ENCODE data around the gene TSC22D2.
"Not testable (repeated sequence)": the region's sequence is repeated elsewhere in the genome, so short reads cannot be mapped to it uniquely, and the experiment has no call there.

The TSC22D2 gene

DNA sequence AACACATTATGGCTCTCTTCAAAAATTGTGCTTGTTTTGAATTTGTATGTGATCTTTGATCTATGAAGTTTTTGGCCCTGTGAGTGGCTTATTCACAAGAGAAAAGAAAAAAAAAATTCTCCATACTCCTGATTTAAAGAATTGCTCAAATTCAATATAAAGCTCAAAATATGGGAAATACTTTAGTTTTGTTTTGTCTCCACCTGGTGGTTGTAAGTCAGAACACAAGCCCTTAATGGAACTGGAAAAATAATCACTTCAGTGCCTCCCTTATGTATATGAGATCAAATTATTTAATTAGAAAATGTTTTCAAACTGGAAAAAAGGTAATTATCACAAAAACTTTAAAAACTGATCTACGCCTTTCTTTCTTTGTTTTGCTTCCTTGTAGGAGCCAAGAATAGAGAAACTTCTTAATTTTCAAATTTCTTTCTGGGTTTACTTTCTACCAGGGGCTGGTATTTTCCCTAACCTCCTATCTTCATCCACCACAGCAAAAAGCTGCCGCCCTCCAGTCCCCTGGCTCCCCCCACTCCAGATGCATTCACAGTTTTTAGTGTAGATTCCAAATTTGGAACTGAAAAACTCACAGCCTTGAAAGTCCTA is 87.6 kb downstream of the TSC22D2 start:
- Histone ChIP-seq H3K9ac (ENCODE audit: low read length) (peak overlapping the region; percentile 35), H3K4me1 (ENCODE audit: control insufficient read depth, insufficient read depth, low read length) (peaks cover 3% of the 10 kb centered on the region), H3K4me3 (ENCODE audit: low read length) (no peak overlapping the region), H3K27me3 (replicated peaks; ENCODE audit: control insufficient read depth, insufficient read depth, low read length) (no peaks in the 10 kb centered on the region), H3K9me3 (ENCODE audit: control insufficient read depth, low read length) (no peaks in the 10 kb centered on the region), H3K36me3 (ENCODE audit: control insufficient read depth, insufficient read depth, low read length, severe bottlenecking) (no peaks in the 10 kb centered on the region)
- DNase-seq (ENCODE audit: low read depth), result peak; percentile 85

DNA sequence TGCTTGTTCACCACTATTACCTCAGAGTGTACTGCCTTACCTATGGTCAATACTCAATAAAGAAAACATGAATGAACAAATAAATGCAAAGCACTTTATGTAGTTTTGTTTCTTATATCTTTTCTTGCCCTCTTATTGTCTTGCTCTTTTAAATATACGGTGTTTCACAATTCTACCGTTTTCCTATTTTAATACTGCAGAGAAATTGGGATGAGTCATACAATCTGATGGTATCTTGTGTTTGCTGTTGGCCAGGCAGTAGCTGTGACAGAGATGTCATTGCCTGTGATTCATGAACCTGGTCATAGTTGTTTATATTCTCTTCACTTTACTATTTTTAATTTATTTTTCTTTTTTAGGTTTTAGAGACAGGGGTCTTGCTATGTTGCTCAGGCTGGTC is 89.9 kb downstream of the TSC22D2 start:
- Histone ChIP-seq H3K36me3 (ENCODE audit: control insufficient read depth, insufficient read depth, low read length, severe bottlenecking) (no peaks in the 10 kb centered on the region), H3K4me1 (ENCODE audit: control insufficient read depth, insufficient read depth, low read length) (peaks cover 3% of the 10 kb centered on the region), H3K27me3 (replicated peaks; ENCODE audit: control insufficient read depth, insufficient read depth, low read length) (no peaks in the 10 kb centered on the region), H3K9me3 (ENCODE audit: control insufficient read depth, low read length) (no peaks in the 10 kb centered on the region), H3K9ac (ENCODE audit: low read length) (no peak overlapping the region), H3K4me3 (ENCODE audit: low read length) (no peak overlapping the region)
- DNase-seq (ENCODE audit: low read depth), result peak; percentile 59

- not testable (repeated sequence) for H3K4me1 ChIP-seq (ENCODE audit: control insufficient read depth, insufficient read depth, low read length); H3K9ac ChIP-seq (ENCODE audit: low read length); H3K9me3 ChIP-seq (ENCODE audit: control insufficient read depth, low read length); H3K36me3 ChIP-seq (ENCODE audit: control insufficient read depth, insufficient read depth, low read length, severe bottlenecking); DNase-seq (ENCODE audit: low read depth); H3K27me3 ChIP-seq (replicated peaks; ENCODE audit: control insufficient read depth, insufficient read depth, low read length); H3K4me3 ChIP-seq (ENCODE audit: low read length)
These were observed 92.9 kb downstream of the TSC22D2 start for GRCh38 chr3:150500960-150501359.

- Histone ChIP-seq H3K36me3 (ENCODE audit: control insufficient read depth, insufficient read depth, low read length, severe bottlenecking) (no peaks in the 10 kb centered on the region), H3K4me1 (ENCODE audit: control insufficient read depth, insufficient read depth, low read length) (no peaks in the 10 kb centered on the region), H3K9ac (ENCODE audit: low read length) (no peak overlapping the region), H3K4me3 (ENCODE audit: low read length) (no peak overlapping the region), H3K9me3 (ENCODE audit: control insufficient read depth, low read length) (no peaks in the 10 kb centered on the region), H3K27me3 (replicated peaks; ENCODE audit: control insufficient read depth, insufficient read depth, low read length) (no peaks in the 10 kb centered on the region)
- DNase-seq (ENCODE audit: low read depth), result no peak
These were observed 95.5 kb downstream of the TSC22D2 start for GRCh38 chr3:150503402-150504099.

DNA sequence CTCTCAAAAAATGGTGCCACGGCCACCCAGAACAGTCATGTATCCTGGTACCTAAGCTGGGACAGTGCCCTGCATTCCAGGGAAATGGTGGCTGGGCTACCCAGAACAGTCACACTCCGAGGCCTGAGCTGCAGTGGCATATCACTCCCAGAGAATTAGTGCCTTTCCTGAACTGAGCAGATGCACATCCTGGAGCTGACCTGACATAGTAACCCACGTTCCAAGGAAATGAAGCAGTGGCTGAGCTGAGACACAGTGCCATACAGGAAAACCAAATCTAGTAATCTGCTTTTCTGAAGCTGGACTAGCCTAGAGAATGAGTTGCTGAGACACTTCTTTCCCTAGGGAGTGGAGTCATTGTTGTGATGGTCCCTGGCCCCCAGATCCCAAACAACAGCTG is 96.4 kb downstream of the TSC22D2 start:
- H3K36me3 ChIP-seq (ENCODE audit: control insufficient read depth, insufficient read depth, low read length, severe bottlenecking), result no peaks in the 10 kb centered on the region
- H3K4me3 ChIP-seq (ENCODE audit: low read length), result no peak overlapping the region
- no peaks in the 10 kb centered on the region for H3K4me1 ChIP-seq (ENCODE audit: control insufficient read depth, insufficient read depth, low read length)
- no peak for DNase-seq (ENCODE audit: low read depth)
- H3K27me3 ChIP-seq (replicated peaks; ENCODE audit: control insufficient read depth, insufficient read depth, low read length), result no peaks in the 10 kb centered on the region
- no peaks in the 10 kb centered on the region for H3K9me3 ChIP-seq (ENCODE audit: control insufficient read depth, low read length)
- H3K9ac ChIP-seq (ENCODE audit: low read length), result no peak overlapping the region

DNA sequence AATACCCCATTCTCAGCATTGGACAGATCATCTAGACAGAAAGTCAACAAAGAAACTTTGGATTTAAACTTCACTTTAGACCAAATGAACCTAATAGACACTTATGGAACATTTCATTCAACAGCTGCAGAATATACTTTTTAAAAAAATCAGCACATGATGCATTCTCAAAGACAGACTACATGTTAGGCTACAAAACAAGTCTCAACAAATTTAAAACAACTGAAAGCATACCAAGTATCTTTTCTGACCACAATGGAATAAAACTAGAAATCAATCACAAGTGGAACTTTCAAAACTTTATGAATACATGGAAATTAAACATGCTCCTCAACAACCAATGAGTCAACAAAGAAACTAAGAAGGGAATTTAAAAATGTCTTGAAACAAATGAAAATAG is 100.3 kb downstream of the TSC22D2 start:
- H3K27me3 ChIP-seq (replicated peaks; ENCODE audit: control insufficient read depth, insufficient read depth, low read length), result no peaks in the 10 kb centered on the region
- DNase-seq (ENCODE audit: low read depth), result no peak
- H3K36me3 ChIP-seq (ENCODE audit: control insufficient read depth, insufficient read depth, low read length, severe bottlenecking), result no peaks in the 10 kb centered on the region

DNA sequence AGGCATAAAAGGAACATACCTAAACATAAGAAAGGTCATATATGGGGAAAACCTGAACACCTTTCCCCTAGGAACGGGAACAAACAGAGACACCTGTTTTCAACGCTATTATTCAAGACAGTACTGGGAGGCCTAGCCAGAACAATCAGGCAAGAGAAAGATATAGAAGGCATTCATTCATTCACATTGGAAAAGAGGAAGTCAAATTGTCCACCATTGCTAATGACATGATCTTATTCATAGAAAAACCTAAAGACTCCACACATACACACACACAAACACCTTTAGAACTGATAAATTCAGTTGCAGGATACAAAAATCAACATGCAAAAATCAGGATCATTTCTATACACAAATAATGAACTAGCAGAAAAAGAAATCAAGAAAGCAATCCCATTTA is 101.7 kb downstream of the TSC22D2 start:
- Histone ChIP-seq H3K4me3 (ENCODE audit: low read length) (no peak overlapping the region), H3K9ac (ENCODE audit: low read length) (no peak overlapping the region), H3K9me3 (ENCODE audit: control insufficient read depth, low read length) (no peaks in the 10 kb centered on the region), H3K27me3 (replicated peaks; ENCODE audit: control insufficient read depth, insufficient read depth, low read length) (no peaks in the 10 kb centered on the region), H3K4me1 (ENCODE audit: control insufficient read depth, insufficient read depth, low read length) (no peaks in the 10 kb centered on the region), H3K36me3 (ENCODE audit: control insufficient read depth, insufficient read depth, low read length, severe bottlenecking) (no peaks in the 10 kb centered on the region)
- DNase-seq (ENCODE audit: low read depth), result no peak

More for the DNA sequence above, 100.3 kb downstream of the TSC22D2 start:
- no peaks in the 10 kb centered on the region for H3K9me3 ChIP-seq (ENCODE audit: control insufficient read depth, low read length)
- no peak overlapping the region for H3K4me3 ChIP-seq (ENCODE audit: low read length)
- no peak overlapping the region for H3K9ac ChIP-seq (ENCODE audit: low read length)
- no peaks in the 10 kb centered on the region for H3K4me1 ChIP-seq (ENCODE audit: control insufficient read depth, insufficient read depth, low read length)

- Histone ChIP-seq H3K36me3 (ENCODE audit: control insufficient read depth, insufficient read depth, low read length, severe bottlenecking) (no peaks in the 10 kb centered on the region), H3K27me3 (replicated peaks; ENCODE audit: control insufficient read depth, insufficient read depth, low read length) (no peaks in the 10 kb centered on the region), H3K9me3 (ENCODE audit: control insufficient read depth, low read length) (no peaks in the 10 kb centered on the region), H3K4me1 (ENCODE audit: control insufficient read depth, insufficient read depth, low read length) (no peaks in the 10 kb centered on the region), H3K9ac (ENCODE audit: low read length) (no peak overlapping the region), H3K4me3 (ENCODE audit: low read length) (no peak overlapping the region)
- no peak for DNase-seq (ENCODE audit: low read depth)
These were observed 103.2 kb downstream of the TSC22D2 start for GRCh38 chr3:150511122-150511821.

GRCh38 chr3:150515210-150515609 is 107.1 kb downstream of the TSC22D2 start:
- H3K27me3 ChIP-seq (replicated peaks; ENCODE audit: control insufficient read depth, insufficient read depth, low read length), result no peaks in the 10 kb centered on the region
- H3K36me3 ChIP-seq (ENCODE audit: control insufficient read depth, insufficient read depth, low read length, severe bottlenecking), result no peaks in the 10 kb centered on the region
- no peaks in the 10 kb centered on the region for H3K4me1 ChIP-seq (ENCODE audit: control insufficient read depth, insufficient read depth, low read length)
- no peak overlapping the region for H3K9ac ChIP-seq (ENCODE audit: low read length)
- no peaks in the 10 kb centered on the region for H3K9me3 ChIP-seq (ENCODE audit: control insufficient read depth, low read length)
- H3K4me3 ChIP-seq (ENCODE audit: low read length), result no peak overlapping the region
- DNase-seq (ENCODE audit: low read depth), result no peak

Data from adipocyte (in vitro differentiated cells).